NOMO-1 treated with DMSO at 0.1 percent for 48 hours (cell line): ENCODE results near the gene MMP24.

Experiments
- DNase-seq: peaks from one replicate; lab custom pipeline; 2025; ENCODE audit not compliant: unreplicated experiment; lab: John Stamatoyannopoulos, UW

Gene MMP24

DNA sequence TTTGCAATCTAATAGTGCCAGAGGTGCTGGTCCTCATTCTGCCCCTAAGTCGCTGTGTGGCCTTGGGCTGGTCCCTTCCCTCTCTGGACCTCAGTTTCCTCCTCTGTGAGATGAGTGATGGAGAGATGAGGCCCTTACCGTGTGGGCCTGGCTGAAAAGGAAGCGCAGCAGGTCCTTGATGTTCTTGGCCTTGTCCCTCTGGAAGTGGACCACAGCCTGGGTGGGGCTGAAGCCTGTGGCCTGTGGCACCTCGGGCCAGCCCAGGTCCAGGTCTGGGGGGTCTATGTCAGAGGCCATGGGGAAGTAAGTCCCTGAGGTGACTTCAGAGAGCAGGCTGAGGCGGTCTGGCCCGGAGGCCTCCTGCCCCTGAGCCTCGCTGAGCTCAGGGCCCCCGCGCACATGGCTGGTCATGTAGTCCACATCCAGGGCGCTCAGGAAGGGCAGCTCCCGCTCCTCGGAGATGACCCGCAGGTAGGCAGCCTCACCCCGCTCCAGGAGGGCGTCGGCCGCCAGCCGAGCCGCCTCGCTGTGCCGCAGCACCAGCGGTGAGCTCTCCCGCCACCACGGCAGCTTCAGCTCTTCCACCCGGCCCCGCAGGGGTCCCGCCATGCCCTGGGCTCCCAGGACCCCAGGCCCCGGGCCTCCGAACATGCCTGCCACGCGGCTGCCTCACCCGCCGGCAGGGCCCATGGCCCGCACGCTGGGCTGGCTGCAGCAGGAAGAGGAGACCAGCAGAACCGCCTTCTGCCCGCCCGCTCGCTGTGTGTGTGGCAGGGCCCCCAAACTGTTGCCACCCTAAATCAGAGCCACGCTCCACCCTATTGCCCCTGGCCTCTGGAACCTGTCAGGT lies 65.4 kb downstream of the MMP24 start, which contains the start of gene FAM83C:
TSS of gene FAM83C (minus strand) at position 772 of the 850 bp plus-strand sequence. CDS start at position 651, 121 bp downstream.
- no peak for DNase-seq

- DNase-seq, result no peak
Measured at GRCh38 chr20:35292504-35293285, 66.2 kb downstream of the MMP24 start.

- no peak for DNase-seq
Measured at GRCh38 chr20:35293303-35294292, 67.1 kb downstream of the MMP24 start.

- no peak for DNase-seq
Measured at GRCh38 chr20:35294293-35294685, 67.8 kb downstream of the MMP24 start.

GRCh38 chr20:35295058-35295457 lies 68.6 kb downstream of the MMP24 start:
- DNase-seq, result no peak

DNA sequence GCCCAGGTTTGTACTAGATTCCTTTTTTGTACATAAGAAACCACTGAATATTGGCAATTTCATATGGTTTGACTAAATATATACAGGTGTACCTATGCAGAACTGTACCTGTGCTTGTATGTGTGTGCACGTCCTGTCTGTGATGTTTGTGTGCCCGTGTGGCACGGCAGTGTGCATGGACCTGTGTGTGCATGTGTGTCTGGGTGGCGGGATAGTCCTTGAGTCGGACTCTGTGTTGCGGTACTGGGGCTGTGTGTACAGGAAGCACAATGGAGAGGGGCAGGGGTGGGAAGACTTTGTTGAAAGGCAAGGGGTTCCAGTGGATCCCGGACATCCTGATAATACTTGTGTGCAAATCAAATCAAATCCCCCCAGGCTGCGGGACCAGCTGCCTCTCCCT lies 69.2 kb downstream of the MMP24 start:
- DNase-seq, result no peak

- DNase-seq, result no peak
Measured at GRCh38 chr20:35296101-35296554, 69.6 kb downstream of the MMP24 start.

DNA sequence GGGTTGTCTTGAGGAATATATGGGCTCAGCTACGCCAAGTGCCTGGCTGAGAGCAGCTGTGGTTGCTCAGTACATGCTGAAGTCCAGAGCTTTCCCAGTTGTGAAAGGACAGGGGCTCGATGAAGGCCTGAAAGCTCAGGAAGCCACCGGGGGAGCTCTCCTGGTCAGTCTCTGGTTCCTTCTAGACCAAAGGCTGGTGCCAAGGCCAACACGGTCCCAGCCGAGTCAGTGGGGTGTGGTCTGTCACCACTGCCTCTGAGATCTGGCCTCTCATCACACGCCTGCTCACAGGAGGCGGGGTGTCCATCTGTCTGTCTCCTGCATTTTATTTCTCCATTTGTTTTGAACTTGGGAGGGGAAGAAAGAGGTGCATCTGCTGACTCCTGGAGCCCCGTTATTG lies 70.7 kb downstream of the MMP24 start:
- no peak for DNase-seq

DNA sequence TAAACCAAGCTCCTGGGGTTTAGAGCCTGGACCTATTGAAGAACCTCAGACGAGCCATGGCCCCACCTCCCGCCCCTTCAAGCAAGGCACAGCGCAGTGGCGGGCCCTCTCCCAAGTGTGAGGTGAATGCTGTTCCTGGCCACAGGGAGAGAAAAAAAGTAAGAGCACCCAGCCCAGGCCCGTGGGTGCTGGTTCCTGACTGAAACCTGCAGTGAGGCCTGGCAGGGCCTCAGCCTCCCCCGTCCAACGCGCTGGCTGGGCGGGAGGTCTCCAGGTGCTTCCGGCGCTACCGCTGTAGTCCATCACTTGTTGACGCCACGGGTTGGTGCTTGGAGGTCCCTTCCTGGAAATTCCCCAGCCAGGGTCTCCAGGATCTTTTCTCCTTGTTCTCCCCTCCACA lies 71.2 kb downstream of the MMP24 start:
- DNase-seq, result no peak

- DNase-seq, result no peak
Measured at GRCh38 chr20:35298264-35298663, 71.8 kb downstream of the MMP24 start.

DNA sequence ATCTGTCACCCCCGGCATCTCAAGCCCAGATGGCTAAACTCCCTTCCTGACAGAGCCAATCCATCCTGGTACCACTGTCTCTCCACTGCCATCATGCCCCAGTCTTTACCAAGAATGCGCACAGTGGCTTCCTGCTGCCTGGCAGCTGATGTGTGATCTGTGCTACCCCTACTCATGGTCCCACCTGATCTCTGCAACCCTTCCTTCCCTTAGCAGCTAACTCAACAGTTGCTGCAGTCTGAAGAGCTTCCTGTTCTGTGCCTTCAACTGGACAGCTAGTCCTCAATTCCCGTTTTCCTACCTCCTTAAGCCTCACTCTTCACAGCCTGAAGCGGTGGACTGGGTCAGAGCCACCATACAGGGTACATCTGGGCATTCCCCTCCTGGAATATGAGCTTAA lies 73.3 kb downstream of the MMP24 start:
- no peak for DNase-seq

- no peak for DNase-seq
Measured at GRCh38 chr20:35300469-35301262, 74.2 kb downstream of the MMP24 start.

GRCh38 chr20:35301426-35301825 lies 74.9 kb downstream of the MMP24 start:
- no peak for DNase-seq

DNA sequence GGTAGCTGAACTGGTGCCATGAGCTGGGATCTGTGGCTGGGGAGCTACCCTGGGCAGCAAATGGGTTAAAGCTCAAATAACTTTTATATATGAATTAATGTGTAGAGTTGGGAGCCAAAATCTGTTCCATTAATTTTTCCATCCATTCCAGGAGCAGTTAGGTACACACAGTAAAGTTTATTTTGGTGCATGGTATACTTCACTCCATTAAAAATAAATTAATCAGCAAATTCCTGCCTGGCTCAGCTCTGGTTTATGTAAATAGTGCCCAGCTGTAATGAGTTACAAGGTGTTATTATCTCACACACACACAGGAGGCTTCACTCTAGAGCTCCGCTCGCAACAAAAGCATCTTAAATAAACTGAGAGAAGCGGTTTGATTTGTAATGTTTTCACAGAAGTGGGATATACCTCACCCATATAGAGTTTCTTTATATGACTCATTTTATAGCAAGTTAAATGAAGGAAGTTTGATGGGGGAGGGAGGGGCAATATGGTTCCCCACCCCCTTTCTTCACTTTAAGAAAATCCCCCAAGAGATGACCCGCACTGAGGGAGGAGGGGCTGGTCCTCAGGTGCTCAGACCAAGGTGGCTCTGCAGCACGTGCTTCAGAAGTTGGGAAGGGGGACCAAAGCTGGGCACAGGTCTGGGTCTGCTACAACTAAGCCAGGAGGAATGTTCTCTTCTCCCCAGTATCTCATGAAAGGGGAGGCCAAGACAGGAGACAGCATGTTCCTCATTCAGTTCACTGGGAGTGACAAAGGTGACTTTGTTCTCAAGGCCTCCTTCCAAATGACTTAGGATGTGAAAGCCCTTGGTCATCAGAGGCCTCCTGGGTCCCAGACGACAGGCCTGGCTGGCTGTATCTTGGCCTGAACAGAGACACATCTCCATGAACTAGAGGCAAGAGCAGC lies 76.2 kb downstream of the MMP24 start:
- no peak for DNase-seq

DNA sequence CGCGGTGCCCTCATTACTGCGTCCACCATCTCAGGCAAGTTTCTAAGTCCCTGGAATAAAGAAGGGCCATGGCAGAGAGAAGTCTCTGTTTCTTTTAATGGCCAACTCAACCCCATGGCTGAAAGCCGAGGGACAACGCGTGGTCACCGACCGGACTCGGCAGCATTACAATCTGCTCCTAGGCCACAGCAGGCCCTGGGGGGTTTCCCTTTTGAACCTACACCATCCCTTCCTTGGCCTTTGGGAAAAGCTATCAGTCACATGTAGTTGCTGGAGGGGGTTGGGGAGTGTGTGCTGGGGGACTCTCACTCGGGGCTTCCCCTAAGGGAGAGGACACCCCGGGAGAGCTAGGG lies 76.9 kb downstream of the MMP24 start:
- DNase-seq, result no peak

DNA sequence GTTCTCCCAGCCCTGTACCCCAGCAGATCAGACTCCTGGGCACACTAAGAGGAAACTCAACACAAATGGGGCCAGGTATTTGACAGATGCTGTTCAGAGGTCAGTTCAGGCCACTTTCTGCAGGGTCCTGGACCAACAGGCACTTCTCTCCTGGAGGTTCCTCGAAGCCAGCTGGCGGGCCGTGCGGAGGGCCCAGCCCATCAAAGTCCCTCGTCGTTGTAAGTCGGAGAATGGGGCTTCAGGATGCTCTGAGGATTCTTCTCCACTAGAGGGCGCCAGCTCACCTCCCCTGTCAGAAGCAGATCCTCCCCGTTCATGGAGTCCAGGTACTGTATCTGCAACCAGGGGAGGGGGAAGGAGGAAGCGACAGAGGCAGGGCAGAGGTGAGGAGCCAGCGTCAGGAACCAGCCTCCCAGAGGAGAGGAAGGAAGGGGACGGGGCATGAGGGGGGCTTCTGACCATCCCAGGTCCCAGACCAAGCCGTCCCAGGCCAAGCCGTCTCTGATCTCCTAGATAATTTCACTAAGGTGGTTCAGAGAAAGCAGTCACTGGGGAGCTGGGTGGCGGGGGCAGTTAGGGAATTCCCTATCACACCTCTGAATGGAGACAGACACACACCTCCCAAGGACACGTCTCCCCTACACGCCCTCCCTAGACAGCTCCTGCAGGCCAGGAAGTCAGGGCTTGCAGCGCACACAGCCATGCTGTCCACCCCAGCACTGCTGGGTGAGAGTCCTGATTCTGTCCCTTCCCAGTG lies 77.4 kb downstream of the MMP24 start:
- DNase-seq, result peak; percentile 91

- DNase-seq, result no peak
Measured at GRCh38 chr20:35304956-35305355, 78.5 kb downstream of the MMP24 start.
